BJ (cell line): ENCODE measurements around the gene RPS6KA2. TPM values are rescaled to one million over a fixed set of nuclear protein-coding genes. Genes with fewer than 3 reads are reported as not detected.
A peak's percentile ranks its signal among the peaks of the same experiment; 100 is the strongest.

Source experiments
- CTCF ChIA-PET: fragments of 350-600 bp; formaldehyde crosslinking; extraction: SDS; loops from one replicate; lab custom pipeline; 2021; ENCODE audit warnings: antibody characterized with exemption, inconsistent platforms; lab: Yijun Ruan, JAX
- POLR2A ChIA-PET: fragments of 300-600 bp; sonication (Branson Sonifier 250); formaldehyde crosslinking; extraction: SDS; loops from one replicate; lab custom pipeline; 2021; ENCODE audit warnings: antibody characterized with exemption; lab: Charles Lee
- DNase-seq: peaks from one replicate; pipeline ENCODE4 v3.0.0-alpha.2; 2011; ENCODE audit warnings: low read depth
- H3K27me3 ChIP-seq: 2 replicates; pipeline ENCODE4 v1.6.0; 2011; ENCODE audit warnings: low read length; ENCODE audit not compliant: control insufficient read depth, insufficient read depth
- H3K36me3 ChIP-seq: 2 replicates; pipeline ENCODE4 v1.5.1; 2011; ENCODE audit warnings: low read length; ENCODE audit not compliant: control insufficient read depth, insufficient read depth
- H3K4me3 ChIP-seq: 2 replicates; pipeline ENCODE4 v1.5.1; 2011; ENCODE audit warnings: low read depth, mild to moderate bottlenecking, control low read depth, low read length
- polyA minus RNA-seq: library from RNA; depleted of rRNA, polyadenylated mRNA; stranded (reverse); fragments of >200 nt; gene quantifications from 2 replicates; pipeline ENCODE4 v1.2.3, GENCODE V29; 2011; rRNA and poly(A)+ RNA removed
- polyA plus RNA-seq: library from polyadenylated mRNA; depleted of rRNA; stranded (reverse); fragments of >200 nt; gene quantifications from 2 replicates; pipeline ENCODE4 v1.2.3, GENCODE V29; 2011; rRNA removed
- TF ChIP-seq, protein P1 (sequence below): IDR thresholded peaks from 2 replicates; pipeline ENCODE4 v1.5.1; 2011; ENCODE audit warnings: low read depth, mild to moderate bottlenecking, control low read depth, inconsistent platforms, low read length, moderate library complexity; ENCODE audit not compliant: insufficient read depth

Gene RPS6KA2
- polyA plus RNA-seq, result 60.7 and 80.8 TPM in 2 replicates
- polyA minus RNA-seq, result 69.2 and 82.5 TPM in 2 replicates

DNA sequence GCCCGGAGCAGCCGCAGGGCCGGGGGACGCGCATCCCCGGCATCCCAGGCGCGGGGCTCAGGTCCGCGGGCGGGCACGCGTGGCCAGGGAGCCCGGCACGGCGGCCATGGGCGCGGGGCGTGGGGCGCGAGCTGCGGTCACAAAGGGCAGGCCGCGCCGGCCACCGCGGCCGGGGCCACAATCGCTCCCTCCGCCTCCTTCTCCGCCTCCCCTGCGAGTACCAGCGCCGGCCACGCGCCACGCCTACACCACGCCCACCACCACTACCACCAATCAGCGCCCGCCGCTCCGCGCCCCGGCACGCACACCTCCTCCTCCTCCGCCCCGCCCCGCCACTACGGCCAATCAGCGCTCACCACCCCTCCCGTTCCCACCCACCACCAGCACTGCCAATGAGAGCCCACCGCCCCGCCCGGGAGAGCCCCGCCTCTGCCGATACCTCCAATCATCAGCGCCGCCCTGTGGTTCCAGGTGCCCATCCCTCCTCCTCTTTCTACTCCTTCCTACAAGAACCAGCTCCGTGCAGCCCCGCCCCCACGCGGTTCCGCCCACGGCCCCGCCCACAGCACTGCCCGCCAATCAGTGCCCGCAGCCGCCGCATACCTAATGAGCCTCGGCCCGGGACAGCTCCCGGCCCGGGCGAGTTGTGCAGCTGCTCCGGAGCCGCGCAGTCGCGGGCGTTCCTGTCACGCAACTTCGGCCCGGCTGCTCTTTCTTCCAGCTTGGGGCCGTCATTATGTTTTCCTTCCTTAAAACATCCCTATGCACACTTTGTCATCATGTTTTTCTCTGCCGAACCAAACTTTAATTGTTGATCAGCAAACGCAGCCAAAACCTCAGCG is at the start of gene RPS6KA2:
Gene RPS6KA2, minus strand, starts transcription at position 219 of the 842 bp plus-strand sequence. CDS start 232 bp downstream, outside the sequence.
- peak; percentile 98 for DNase-seq
- Histone ChIP-seq H3K4me3 (peak within 1 kb of the TSS; percentile 73), H3K36me3 (no peaks in the 10 kb centered on the region), H3K27me3 (no peaks in the 10 kb centered on the region)
- TF ChIP-seq, protein P1, sequence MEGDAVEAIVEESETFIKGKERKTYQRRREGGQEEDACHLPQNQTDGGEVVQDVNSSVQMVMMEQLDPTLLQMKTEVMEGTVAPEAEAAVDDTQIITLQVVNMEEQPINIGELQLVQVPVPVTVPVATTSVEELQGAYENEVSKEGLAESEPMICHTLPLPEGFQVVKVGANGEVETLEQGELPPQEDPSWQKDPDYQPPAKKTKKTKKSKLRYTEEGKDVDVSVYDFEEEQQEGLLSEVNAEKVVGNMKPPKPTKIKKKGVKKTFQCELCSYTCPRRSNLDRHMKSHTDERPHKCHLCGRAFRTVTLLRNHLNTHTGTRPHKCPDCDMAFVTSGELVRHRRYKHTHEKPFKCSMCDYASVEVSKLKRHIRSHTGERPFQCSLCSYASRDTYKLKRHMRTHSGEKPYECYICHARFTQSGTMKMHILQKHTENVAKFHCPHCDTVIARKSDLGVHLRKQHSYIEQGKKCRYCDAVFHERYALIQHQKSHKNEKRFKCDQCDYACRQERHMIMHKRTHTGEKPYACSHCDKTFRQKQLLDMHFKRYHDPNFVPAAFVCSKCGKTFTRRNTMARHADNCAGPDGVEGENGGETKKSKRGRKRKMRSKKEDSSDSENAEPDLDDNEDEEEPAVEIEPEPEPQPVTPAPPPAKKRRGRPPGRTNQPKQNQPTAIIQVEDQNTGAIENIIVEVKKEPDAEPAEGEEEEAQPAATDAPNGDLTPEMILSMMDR, result no peak
- ChIA-PET CTCF (interaction anchor here (1.0 to 1.5 kb wide), 3 partner anchors 30 to 138 kb away, joined by 4 to 6 read pairs (median 4); no protein-coding TSS in a partner anchor), POLR2A (interaction anchor here (0.7 kb wide), 1 partner anchor 45 kb away, joined by 3 read pairs; no protein-coding TSS in a partner anchor)

DNA sequence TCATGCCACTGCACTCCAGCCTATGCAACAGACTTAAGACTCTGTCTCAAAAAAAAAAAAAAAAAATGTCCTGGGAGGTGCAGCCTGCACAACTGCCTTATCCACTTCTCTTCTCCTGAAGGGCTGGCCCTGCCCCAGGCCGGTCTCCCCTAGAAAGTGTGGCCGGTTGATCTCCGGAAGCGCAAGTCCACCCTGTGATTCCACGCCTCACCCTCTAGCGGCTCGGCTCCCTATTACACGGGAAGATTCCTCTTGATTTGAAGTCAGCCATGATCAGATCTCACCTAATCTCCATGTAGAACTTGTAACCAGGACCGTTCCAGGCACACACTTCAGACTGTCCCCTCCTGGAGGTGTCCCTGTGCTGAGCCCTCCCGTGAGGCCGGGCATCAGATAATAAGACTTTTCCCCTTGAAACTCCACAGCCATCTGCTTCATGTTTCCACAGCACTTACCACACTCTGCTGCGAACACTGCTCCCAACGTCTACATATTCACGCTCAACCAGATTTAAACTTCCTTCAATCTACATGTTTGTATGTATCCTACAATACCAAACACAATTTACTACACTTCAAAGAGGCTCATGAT is 49.3 kb upstream of the RPS6KA2 start:
- POLR2A ChIA-PET, result no interaction called here
- Histone ChIP-seq H3K27me3 (no peaks in the 10 kb centered on the region), H3K4me3 (no peak overlapping the region), H3K36me3 (no peaks in the 10 kb centered on the region)
- CTCF ChIA-PET, result interaction anchor here (0.7 kb wide), 2 partner anchors 64 to 809 kb away, joined by 3 to 4 read pairs; no protein-coding TSS in a partner anchor
- TF ChIP-seq, protein P1, result no peak
- no peak for DNase-seq

- Histone ChIP-seq H3K4me3 (no peak overlapping the region), H3K36me3 (no peaks in the 10 kb centered on the region), H3K27me3 (no peaks in the 10 kb centered on the region)
- TF ChIP-seq, protein P1, result no peak
- ChIA-PET POLR2A (no interaction called here), CTCF (interaction anchor here (0.7 to 1.0 kb wide), 2 partner anchors 9 to 808 kb away, joined by 3 to 4 read pairs; no protein-coding TSS in a partner anchor)
- no peak for DNase-seq
Observed at GRCh38 chr6:166675736-166676135, 48.7 kb upstream of the RPS6KA2 start.

DNA sequence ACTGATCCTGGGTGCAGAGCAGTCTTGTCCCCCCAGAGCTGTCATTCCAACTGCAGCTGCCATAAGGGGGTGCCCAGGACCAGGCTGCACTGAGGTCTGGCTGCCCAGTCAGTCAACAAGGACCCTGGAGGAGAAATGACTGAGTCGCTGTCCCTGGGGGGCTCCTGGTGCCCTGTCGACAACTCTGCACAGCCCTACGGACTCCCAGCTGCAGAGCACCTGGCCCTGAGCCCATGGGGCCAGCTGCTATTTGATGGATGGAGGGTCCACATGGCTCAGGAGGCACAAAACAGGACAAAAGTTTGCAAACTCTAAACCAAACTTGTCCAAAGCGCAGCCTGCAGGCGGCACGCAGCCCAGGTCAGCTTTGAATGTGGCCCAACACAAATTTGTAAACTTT is 46.3 kb upstream of the RPS6KA2 start:
- peaks cover 1% of the 10 kb centered on the region; the same call in 1 of the 2 replicates for H3K27me3 ChIP-seq
- no peak for DNase-seq
- TF ChIP-seq, protein P1, result no peak
- ChIA-PET CTCF (no interaction called here), POLR2A (no interaction called here)
- no peaks in the 10 kb centered on the region for H3K36me3 ChIP-seq
- no peak overlapping the region for H3K4me3 ChIP-seq

DNA sequence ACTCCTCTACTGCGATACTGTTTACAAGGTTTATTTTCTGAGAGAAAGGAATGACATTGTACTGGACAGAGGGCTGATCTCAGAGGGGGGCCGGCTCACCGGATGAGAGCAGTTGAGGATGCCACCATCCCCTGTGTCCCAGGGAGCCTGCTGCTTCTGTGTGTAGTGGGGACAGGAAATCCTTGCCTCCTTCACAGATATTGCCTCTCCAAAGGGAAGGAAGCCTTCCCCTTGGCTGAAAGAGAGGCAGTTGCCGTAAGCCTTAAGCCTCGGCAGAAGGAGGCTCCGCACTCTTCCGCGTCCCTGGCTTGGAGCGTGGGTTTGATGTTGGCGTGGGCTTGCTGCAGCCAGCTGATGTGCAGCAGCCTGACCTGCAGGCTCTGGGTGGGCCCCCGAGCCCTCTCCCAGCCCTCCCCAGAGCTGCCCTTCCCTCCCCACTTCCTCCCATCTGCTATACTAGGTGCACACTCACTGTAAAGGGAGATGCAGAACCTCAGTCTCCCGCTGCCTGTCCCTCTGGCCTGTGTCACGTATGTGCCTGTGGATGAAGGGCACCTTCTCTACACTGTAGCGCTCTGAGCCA is 45.7 kb upstream of the RPS6KA2 start:
- Histone ChIP-seq H3K27me3 (peaks cover 3% of the 10 kb centered on the region; the same call in 1 of the 2 replicates), H3K4me3 (no peak overlapping the region), H3K36me3 (no peaks in the 10 kb centered on the region)
- TF ChIP-seq, protein P1, result no peak
- no peak for DNase-seq
- ChIA-PET POLR2A (no interaction called here), CTCF (no interaction called here)
